ENCODE data around the gene FOXP1.

DNA sequence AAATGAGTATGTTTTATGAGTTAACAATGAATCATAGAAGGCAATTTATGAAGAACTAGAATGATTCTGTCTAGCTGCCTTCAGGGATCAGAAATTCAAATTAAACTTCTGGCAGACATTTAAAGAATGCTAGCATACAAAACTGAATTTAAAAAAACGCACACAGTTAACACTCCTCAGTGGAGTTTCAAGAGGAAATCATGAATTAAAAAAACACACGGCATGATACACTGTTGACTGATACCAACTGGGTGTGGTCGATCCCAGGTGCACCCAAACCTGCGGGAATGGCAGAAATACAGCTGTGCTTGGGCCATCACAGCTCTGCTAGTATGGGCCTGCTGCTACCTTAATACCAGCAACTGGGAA lies 526.0 kb downstream of the FOXP1 start:
- TF ChIP-seq, protein P1, sequence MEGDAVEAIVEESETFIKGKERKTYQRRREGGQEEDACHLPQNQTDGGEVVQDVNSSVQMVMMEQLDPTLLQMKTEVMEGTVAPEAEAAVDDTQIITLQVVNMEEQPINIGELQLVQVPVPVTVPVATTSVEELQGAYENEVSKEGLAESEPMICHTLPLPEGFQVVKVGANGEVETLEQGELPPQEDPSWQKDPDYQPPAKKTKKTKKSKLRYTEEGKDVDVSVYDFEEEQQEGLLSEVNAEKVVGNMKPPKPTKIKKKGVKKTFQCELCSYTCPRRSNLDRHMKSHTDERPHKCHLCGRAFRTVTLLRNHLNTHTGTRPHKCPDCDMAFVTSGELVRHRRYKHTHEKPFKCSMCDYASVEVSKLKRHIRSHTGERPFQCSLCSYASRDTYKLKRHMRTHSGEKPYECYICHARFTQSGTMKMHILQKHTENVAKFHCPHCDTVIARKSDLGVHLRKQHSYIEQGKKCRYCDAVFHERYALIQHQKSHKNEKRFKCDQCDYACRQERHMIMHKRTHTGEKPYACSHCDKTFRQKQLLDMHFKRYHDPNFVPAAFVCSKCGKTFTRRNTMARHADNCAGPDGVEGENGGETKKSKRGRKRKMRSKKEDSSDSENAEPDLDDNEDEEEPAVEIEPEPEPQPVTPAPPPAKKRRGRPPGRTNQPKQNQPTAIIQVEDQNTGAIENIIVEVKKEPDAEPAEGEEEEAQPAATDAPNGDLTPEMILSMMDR (IDR thresholded peaks at IDR 0.05), result no peak
- TF ChIP-seq POLR2AphosphoS5 (IDR thresholded peaks at IDR 0.05), result peak in 1 of 3 donors; percentile 23
